NCI-H2029 (cell line): ENCODE measurements around the gene GALP.
"Not testable (repeated sequence)": the region's sequence is repeated elsewhere in the genome, so short reads cannot be mapped to it uniquely, and the experiment has no call there.

Experiments used
- DNase-seq: peaks from one replicate; lab custom pipeline; 2025; lab: John Stamatoyannopoulos, UW

GALP gene

GRCh38 chr19:56191115-56191514 is 15.3 kb downstream of the GALP start:
- DNase-seq, result no peak

GRCh38 chr19:56191711-56192110 is 15.9 kb downstream of the GALP start:
- no peak for DNase-seq

- no peak for DNase-seq
Measured at GRCh38 chr19:56193981-56194640, 18.3 kb downstream of the GALP start.

- DNase-seq, result not testable (repeated sequence)
Measured at GRCh38 chr19:56197646-56198045, 21.8 kb downstream of the GALP start, which contains the start of gene ZSCAN5B. ZSCAN5B (minus strand) TSS chr19:56197783; CDS start chr19:56193052, 4,731 bp downstream.

GRCh38 chr19:56199687-56200086 is 23.9 kb downstream of the GALP start:
- DNase-seq, result no peak

GRCh38 chr19:56201973-56202372 is 26.2 kb downstream of the GALP start, which contains the start of gene ZSCAN5C:
ZSCAN5C (plus strand) TSS chr19:56202273; CDS start chr19:56205914, 3,641 bp downstream.
- DNase-seq, result no peak

GRCh38 chr19:56207581-56207980 is 31.8 kb downstream of the GALP start:
- not testable (repeated sequence) for DNase-seq

- DNase-seq, result no peak
Measured at GRCh38 chr19:56209091-56209490, 33.3 kb downstream of the GALP start.

- DNase-seq, result not testable (repeated sequence)
Measured at GRCh38 chr19:56210036-56210435, 34.2 kb downstream of the GALP start.

- no peak for DNase-seq
Measured at GRCh38 chr19:56211718-56212117, 35.9 kb downstream of the GALP start.

GRCh38 chr19:56217039-56217949 is 41.5 kb downstream of the GALP start:
- DNase-seq, result no peak

- DNase-seq, result no peak
Measured at GRCh38 chr19:56218961-56219360, 43.2 kb downstream of the GALP start.

- DNase-seq, result not testable (repeated sequence)
Measured at GRCh38 chr19:56221442-56221841, 45.6 kb downstream of the GALP start.

GRCh38 chr19:56221851-56222250 is 46.0 kb downstream of the GALP start:
- no peak for DNase-seq

- no peak for DNase-seq
Measured at GRCh38 chr19:56222901-56223300, 47.1 kb downstream of the GALP start.

- DNase-seq, result no peak
Measured at GRCh38 chr19:56223481-56223880, 47.7 kb downstream of the GALP start.
